Upper lobe of left lung (tissue), 4 donors: ENCODE results near the gene ZNF362.

Source experiments
- POLR2A ChIP-seq, 4 donors: fragments of 450-650 bp; IDR thresholded peaks; one replicate each; pipeline ENCODE4 v1.5.1; 2016 to 2017; ENCODE audit warnings: antibody characterized with exemption in 4 of 4, mild to moderate bottlenecking in 2 of 4
- TF ChIP-seq, protein P1 (sequence below), 6 experiments: fragments of 450-650 bp in 4 of 6; fragments of 200-600 bp in 2 of 6; sonication (generic) in 2 of 6; IDR thresholded peaks; one replicate each; pipeline ENCODE4 v1.5.1; 2016 to 2019; ENCODE audit warnings: antibody characterized with exemption in 6 of 6

GRCh38 chr1:33231166-33231565 lies 25.1 kb upstream of the ZNF362 start:
- TF ChIP-seq, protein P1, sequence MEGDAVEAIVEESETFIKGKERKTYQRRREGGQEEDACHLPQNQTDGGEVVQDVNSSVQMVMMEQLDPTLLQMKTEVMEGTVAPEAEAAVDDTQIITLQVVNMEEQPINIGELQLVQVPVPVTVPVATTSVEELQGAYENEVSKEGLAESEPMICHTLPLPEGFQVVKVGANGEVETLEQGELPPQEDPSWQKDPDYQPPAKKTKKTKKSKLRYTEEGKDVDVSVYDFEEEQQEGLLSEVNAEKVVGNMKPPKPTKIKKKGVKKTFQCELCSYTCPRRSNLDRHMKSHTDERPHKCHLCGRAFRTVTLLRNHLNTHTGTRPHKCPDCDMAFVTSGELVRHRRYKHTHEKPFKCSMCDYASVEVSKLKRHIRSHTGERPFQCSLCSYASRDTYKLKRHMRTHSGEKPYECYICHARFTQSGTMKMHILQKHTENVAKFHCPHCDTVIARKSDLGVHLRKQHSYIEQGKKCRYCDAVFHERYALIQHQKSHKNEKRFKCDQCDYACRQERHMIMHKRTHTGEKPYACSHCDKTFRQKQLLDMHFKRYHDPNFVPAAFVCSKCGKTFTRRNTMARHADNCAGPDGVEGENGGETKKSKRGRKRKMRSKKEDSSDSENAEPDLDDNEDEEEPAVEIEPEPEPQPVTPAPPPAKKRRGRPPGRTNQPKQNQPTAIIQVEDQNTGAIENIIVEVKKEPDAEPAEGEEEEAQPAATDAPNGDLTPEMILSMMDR (IDR thresholded peaks at IDR 0.05): no peak
- TF ChIP-seq POLR2A (IDR thresholded peaks at IDR 0.05): no peak
